ENCODE measurements around the gene DYNLT2B.

GRCh38 chr3:196263819-196264218, 54.2 kb downstream of the DYNLT2B start:
- no peak for TF ChIP-seq EZH2 (IDR thresholded peaks at IDR 0.05; ENCODE audit: insufficient read depth, poor library complexity, severe bottlenecking)
- TF ChIP-seq EZH2phosphoT487 (IDR thresholded peaks at IDR 0.05; ENCODE audit: insufficient read depth, low read depth): no peak
